SK-N-SH (cell line): Measurements from ENCODE around the gene PHKB. TPM values are rescaled to one million over a fixed set of nuclear protein-coding genes. Genes with fewer than 3 reads are reported as not detected.

Source experiments
- CTCF ChIA-PET: fragments of 300-600, 350-600 bp; formaldehyde crosslinking; extraction: SDS; loops from one replicate; lab custom pipeline; 2021; lab: Yijun Ruan, JAX
- POLR2A ChIA-PET: fragments of 350-600 bp; sonication (Branson Sonifier 250); formaldehyde crosslinking; extraction: SDS; loops from one replicate; lab custom pipeline; 2020; ENCODE audit warnings: antibody characterized with exemption, inconsistent platforms; lab: Yijun Ruan, JAX
- DNase-seq: peaks from one replicate; pipeline ENCODE4 v3.0.0; 2012
- H2AFZ ChIP-seq: fragments of 200-600 bp; sonication (generic); 2 replicates; pipeline ENCODE4 v1.8.1; 2016; ENCODE audit warnings: antibody characterized with exemption, mild to moderate bottlenecking, low read depth
- H3F3A ChIP-seq: fragments of 200-600 bp; sonication (generic); replicated peaks from 2 replicates; pipeline ENCODE3; 2016; ENCODE audit warnings: antibody characterized with exemption, mild to moderate bottlenecking; ENCODE audit not compliant: insufficient read depth
- H3K27ac ChIP-seq, 2 experiments: fragments of 200-500 bp in 1 of 2; fragments of 200-600 bp in 1 of 2; sonication (Bioruptor generic) in 1 of 2; sonication (generic), shearing (Covaris generic) in 1 of 2; 2 replicates each; pipeline versions ENCODE4 v1.5.1 to v1.6.1; 2014 to 2016; ENCODE audit warnings: low read depth in 2 of 2, inconsistent platforms in 1 of 2, low read length in 1 of 2, mild to moderate bottlenecking in 1 of 2, mixed read lengths in 1 of 2
- H3K27me3 ChIP-seq: fragments of 200-600 bp; sonication (generic), shearing (Covaris generic); 2 replicates; pipeline ENCODE4 v1.6.1; 2016; ENCODE audit warnings: mixed run types; ENCODE audit not compliant: insufficient read depth
- H3K36me3 ChIP-seq, 2 experiments: fragments of 200-500 bp in 1 of 2; fragments of 200-600 bp in 1 of 2; sonication (Bioruptor generic) in 1 of 2; sonication (generic) in 1 of 2; replicated peaks in 1 of 2; 2 replicates each; pipeline versions ENCODE3 to v1.5.1; 2014 to 2016; ENCODE audit warnings: low read length in 1 of 2, mild to moderate bottlenecking in 1 of 2; ENCODE audit not compliant: insufficient read depth in 2 of 2, control insufficient read depth in 1 of 2
- H3K4me1 ChIP-seq, 2 experiments: fragments of 200-500 bp in 1 of 2; fragments of 200-600 bp in 1 of 2; sonication (Bioruptor generic) in 1 of 2; sonication (generic), shearing (Covaris generic) in 1 of 2; 2 replicates each; pipeline versions ENCODE4 v1.5.1 to v1.6.1; 2014 to 2016; ENCODE audit warnings: low read depth in 1 of 2, low read length in 1 of 2, mixed run types in 1 of 2; ENCODE audit not compliant: insufficient read depth in 2 of 2, control insufficient read depth in 1 of 2
- H3K4me2 ChIP-seq: fragments of 200-600 bp; sonication (generic), shearing (Covaris generic); 2 replicates; pipeline ENCODE4 v1.6.1; 2017; ENCODE audit warnings: mixed run types
- H3K4me3 ChIP-seq, 2 experiments: fragments of 200-500 bp in 1 of 2; fragments of 200-600 bp in 1 of 2; sonication (Bioruptor generic) in 1 of 2; sonication (generic), shearing (Covaris generic) in 1 of 2; 2 replicates each; pipeline versions ENCODE4 v1.5.1 to v1.8.1; 2014 to 2016; ENCODE audit warnings: low read depth in 2 of 2, inconsistent platforms in 1 of 2, low read length in 1 of 2, mild to moderate bottlenecking in 1 of 2, mixed read lengths in 1 of 2, moderate library complexity in 1 of 2
- H3K79me2 ChIP-seq: fragments of 200-600 bp; sonication (generic); 2 replicates; pipeline ENCODE4 v1.8.1; 2017; ENCODE audit warnings: mild to moderate bottlenecking; ENCODE audit not compliant: insufficient read depth
- H3K9ac ChIP-seq: fragments of 200-600 bp; sonication (generic); 2 replicates; pipeline ENCODE4 v1.6.1; 2017; ENCODE audit warnings: mixed run types
- H3K9me2 ChIP-seq: fragments of 200-600 bp; sonication (generic); 2 replicates; pipeline ENCODE4 v1.6.1; 2017; ENCODE audit warnings: mixed run types
- H3K9me3 ChIP-seq: fragments of 200-600 bp; sonication (generic); 2 replicates; pipeline ENCODE4 v1.6.1; 2017; ENCODE audit warnings: mixed run types, mild to moderate bottlenecking, moderate library complexity
- H4K20me1 ChIP-seq: fragments of 200-600 bp; sonication (generic); 2 replicates; pipeline ENCODE4 v1.6.1; 2017; ENCODE audit warnings: mild to moderate bottlenecking, mixed run types; ENCODE audit not compliant: insufficient read depth
- CHD2 ChIP-seq: fragments of 150-350 bp; IDR thresholded peaks from 2 replicates; pipeline ENCODE4 v1.6.1; 2018; ENCODE audit warnings: low read length; ENCODE audit not compliant: partially characterized antibody
- FOSL2 ChIP-seq: IDR thresholded peaks from 2 replicates; pipeline ENCODE4 v1.4.0; 2012; ENCODE audit warnings: low read depth, mild to moderate bottlenecking, moderate library complexity, borderline replicate concordance
- GABPA ChIP-seq: IDR thresholded peaks from 2 replicates; pipeline ENCODE4 v1.4.0; 2012; ENCODE audit warnings: low read depth, mild to moderate bottlenecking
- JUND ChIP-seq: IDR thresholded peaks from 2 replicates; pipeline ENCODE4 v1.4.0; 2012
- MEF2A ChIP-seq: IDR thresholded peaks from 2 replicates; pipeline ENCODE4 v1.4.0; 2012; ENCODE audit warnings: low read depth, borderline replicate concordance
- NFIC ChIP-seq: IDR thresholded peaks from 2 replicates; pipeline ENCODE4 v1.4.0; 2012; ENCODE audit warnings: borderline replicate concordance
- RFX5 ChIP-seq: IDR thresholded peaks from 2 replicates; pipeline ENCODE4 v1.6.1; 2012; ENCODE audit warnings: mild to moderate bottlenecking, improper control_type of control experiment, low read length
- SMC3 ChIP-seq: IDR thresholded peaks from 2 replicates; pipeline ENCODE4 v1.6.1; 2012; ENCODE audit warnings: low read depth, low read length, improper control_type of control experiment
- TAF1 ChIP-seq: IDR thresholded peaks from 2 replicates; pipeline ENCODE4 v1.6.1; 2012; ENCODE audit warnings: low read depth, mild to moderate bottlenecking, low read length, moderate library complexity, borderline replicate concordance
- TCF12 ChIP-seq: IDR thresholded peaks from 2 replicates; pipeline ENCODE4 v1.4.0; 2012
- WGBS: methylation state at CpG from one replicate; pipeline ENCODE4 v1.1.6; 2017; ENCODE audit warnings: low lambda C conversion rate; 5-methylcytosine and 5-hydroxymethylcytosine counted together
- polyA plus RNA-seq, 3 experiments: library from polyadenylated mRNA; depleted of rRNA; stranded (reverse); fragments of >200 nt; gene quantifications; 2 replicates each; pipeline ENCODE4 v1.2.3, GENCODE V29; 2012
- TF ChIP-seq, protein P1 (sequence below): IDR thresholded peaks from 2 replicates; pipeline ENCODE4 v1.4.0; 2012; ENCODE audit warnings: low read depth, borderline replicate concordance
- TF ChIP-seq, protein P2 (sequence below): IDR thresholded peaks from 2 replicates; pipeline ENCODE4 v1.6.1; 2012; ENCODE audit warnings: mild to moderate bottlenecking, low read depth, low read length, moderate library complexity
- TF ChIP-seq, protein P3 (sequence below): fragments of 150-350 bp; IDR thresholded peaks from 2 replicates; pipeline ENCODE4 v1.6.1; 2017; ENCODE audit warnings: antibody characterized with exemption, low read length, low read depth, borderline replicate concordance
- TF ChIP-seq, protein P4 (sequence below): IDR thresholded peaks from 2 replicates; pipeline ENCODE4 v1.4.0; 2012; ENCODE audit warnings: low read depth

PHKB gene
- polyA plus RNA-seq, 1 of the 3 experiments (the other 2 are of a cell fraction): 20.8 TPM

DNA sequence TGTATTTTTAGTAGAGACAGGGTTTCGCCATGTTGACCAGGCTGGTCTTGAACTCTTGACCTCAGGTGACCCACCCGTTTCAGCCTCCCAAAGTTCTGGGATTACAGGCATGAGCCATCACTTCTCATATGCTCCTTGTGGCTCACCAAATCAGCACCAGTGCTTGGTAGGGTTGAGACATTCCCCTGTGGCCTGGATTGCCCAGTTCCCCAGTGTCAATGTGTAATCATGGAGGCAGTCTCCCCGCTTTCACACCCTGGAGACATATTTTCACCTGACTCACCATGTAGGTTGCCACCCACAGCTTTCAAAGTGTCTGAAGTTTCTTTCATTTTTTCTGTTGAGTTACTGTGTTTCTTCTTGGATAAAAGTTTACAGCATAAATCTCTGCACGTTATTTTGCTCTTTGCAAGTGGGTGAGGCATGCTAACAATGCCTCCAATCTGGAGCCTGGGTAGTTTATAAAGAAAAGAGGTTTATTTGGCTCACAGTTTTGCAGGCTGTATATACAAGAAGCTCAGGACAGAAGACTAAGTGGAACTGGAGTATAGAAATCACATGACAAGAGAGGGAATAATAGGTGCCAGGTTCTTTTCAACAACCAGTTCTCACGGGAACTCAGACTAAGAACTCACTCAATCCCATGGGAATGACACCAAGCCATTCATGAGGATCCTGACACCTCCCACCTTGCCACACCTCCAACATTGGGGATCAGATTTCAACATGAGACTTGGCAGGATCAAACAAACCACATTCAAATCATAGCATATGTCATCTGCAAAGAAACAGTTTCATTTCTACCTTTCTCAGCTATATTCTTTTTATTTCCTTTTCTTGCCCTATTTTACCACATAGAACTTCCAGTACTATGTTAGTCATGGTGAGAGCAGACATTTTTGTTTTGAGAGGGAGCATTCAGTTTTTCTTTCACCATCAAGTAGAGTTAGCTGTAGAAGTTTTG, 113.2 kb downstream of the PHKB start:
- Histone ChIP-seq H3K9me3 (no peaks in the 10 kb centered on the region), H3K27ac (no peak overlapping the region), H3K9me2 (no peaks in the 10 kb centered on the region), H3F3A (no peaks in the 10 kb centered on the region), H4K20me1 (no peaks in the 10 kb centered on the region), H3K4me2 (no peak overlapping the region), H3K79me2 (no peaks in the 10 kb centered on the region), H3K4me1 (no peaks in the 10 kb centered on the region), H3K27me3 (no peaks in the 10 kb centered on the region)
- no peak for DNase-seq
- POLR2A ChIA-PET: no interaction called here
- CTCF ChIA-PET: no interaction called here
- WGBS: 91% methylated on average over 5 of the region's 5 CpGs
- TF ChIP-seq SMC3 (no peak), MEF2A (no peak), JUND (no peak), CHD2 (no peak), TAF1 (no peak), RFX5 (no peak), NFIC (no peak), TCF12 (no peak), GABPA (no peak), FOSL2 (no peak)
- TF ChIP-seq, protein P1, sequence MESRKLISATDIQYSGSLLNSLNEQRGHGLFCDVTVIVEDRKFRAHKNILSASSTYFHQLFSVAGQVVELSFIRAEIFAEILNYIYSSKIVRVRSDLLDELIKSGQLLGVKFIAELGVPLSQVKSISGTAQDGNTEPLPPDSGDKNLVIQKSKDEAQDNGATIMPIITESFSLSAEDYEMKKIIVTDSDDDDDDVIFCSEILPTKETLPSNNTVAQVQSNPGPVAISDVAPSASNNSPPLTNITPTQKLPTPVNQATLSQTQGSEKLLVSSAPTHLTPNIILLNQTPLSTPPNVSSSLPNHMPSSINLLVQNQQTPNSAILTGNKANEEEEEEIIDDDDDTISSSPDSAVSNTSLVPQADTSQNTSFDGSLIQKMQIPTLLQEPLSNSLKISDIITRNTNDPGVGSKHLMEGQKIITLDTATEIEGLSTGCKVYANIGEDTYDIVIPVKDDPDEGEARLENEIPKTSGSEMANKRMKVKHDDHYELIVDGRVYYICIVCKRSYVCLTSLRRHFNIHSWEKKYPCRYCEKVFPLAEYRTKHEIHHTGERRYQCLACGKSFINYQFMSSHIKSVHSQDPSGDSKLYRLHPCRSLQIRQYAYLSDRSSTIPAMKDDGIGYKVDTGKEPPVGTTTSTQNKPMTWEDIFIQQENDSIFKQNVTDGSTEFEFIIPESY: no peak
- TF ChIP-seq, protein P2, sequence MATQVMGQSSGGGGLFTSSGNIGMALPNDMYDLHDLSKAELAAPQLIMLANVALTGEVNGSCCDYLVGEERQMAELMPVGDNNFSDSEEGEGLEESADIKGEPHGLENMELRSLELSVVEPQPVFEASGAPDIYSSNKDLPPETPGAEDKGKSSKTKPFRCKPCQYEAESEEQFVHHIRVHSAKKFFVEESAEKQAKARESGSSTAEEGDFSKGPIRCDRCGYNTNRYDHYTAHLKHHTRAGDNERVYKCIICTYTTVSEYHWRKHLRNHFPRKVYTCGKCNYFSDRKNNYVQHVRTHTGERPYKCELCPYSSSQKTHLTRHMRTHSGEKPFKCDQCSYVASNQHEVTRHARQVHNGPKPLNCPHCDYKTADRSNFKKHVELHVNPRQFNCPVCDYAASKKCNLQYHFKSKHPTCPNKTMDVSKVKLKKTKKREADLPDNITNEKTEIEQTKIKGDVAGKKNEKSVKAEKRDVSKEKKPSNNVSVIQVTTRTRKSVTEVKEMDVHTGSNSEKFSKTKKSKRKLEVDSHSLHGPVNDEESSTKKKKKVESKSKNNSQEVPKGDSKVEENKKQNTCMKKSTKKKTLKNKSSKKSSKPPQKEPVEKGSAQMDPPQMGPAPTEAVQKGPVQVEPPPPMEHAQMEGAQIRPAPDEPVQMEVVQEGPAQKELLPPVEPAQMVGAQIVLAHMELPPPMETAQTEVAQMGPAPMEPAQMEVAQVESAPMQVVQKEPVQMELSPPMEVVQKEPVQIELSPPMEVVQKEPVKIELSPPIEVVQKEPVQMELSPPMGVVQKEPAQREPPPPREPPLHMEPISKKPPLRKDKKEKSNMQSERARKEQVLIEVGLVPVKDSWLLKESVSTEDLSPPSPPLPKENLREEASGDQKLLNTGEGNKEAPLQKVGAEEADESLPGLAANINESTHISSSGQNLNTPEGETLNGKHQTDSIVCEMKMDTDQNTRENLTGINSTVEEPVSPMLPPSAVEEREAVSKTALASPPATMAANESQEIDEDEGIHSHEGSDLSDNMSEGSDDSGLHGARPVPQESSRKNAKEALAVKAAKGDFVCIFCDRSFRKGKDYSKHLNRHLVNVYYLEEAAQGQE: no peak
- TF ChIP-seq, protein P3, sequence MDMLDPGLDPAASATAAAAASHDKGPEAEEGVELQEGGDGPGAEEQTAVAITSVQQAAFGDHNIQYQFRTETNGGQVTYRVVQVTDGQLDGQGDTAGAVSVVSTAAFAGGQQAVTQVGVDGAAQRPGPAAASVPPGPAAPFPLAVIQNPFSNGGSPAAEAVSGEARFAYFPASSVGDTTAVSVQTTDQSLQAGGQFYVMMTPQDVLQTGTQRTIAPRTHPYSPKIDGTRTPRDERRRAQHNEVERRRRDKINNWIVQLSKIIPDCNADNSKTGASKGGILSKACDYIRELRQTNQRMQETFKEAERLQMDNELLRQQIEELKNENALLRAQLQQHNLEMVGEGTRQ: no peak
- TF ChIP-seq, protein P4, sequence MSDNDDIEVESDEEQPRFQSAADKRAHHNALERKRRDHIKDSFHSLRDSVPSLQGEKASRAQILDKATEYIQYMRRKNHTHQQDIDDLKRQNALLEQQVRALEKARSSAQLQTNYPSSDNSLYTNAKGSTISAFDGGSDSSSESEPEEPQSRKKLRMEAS: no peak
- TF ChIP-seq, all 33 proteins: peak for 0
- Histone ChIP-seq H3K9ac (no peak overlapping the region), H3K4me3 (no peak overlapping the region), H2AFZ (no peak overlapping the region), H3K36me3 (peaks cover 0 to 9% of the 10 kb centered on the region in 2 experiments)
